Measurements from ENCODE around the gene PTX3.

The PTX3 gene

GRCh38 chr3:157436583-157437291, at the start of gene PTX3:
TSS of gene PTX3 (plus strand) at chr3:157436850. CDS start at chr3:157436934, 84 bp downstream.
- no peak for DNase-seq

- no peak for DNase-seq
Observed at GRCh38 chr3:157387708-157388435, 48.8 kb upstream of the PTX3 start.

GRCh38 chr3:157388976-157389375, 47.7 kb upstream of the PTX3 start:
- DNase-seq: no peak

DNA sequence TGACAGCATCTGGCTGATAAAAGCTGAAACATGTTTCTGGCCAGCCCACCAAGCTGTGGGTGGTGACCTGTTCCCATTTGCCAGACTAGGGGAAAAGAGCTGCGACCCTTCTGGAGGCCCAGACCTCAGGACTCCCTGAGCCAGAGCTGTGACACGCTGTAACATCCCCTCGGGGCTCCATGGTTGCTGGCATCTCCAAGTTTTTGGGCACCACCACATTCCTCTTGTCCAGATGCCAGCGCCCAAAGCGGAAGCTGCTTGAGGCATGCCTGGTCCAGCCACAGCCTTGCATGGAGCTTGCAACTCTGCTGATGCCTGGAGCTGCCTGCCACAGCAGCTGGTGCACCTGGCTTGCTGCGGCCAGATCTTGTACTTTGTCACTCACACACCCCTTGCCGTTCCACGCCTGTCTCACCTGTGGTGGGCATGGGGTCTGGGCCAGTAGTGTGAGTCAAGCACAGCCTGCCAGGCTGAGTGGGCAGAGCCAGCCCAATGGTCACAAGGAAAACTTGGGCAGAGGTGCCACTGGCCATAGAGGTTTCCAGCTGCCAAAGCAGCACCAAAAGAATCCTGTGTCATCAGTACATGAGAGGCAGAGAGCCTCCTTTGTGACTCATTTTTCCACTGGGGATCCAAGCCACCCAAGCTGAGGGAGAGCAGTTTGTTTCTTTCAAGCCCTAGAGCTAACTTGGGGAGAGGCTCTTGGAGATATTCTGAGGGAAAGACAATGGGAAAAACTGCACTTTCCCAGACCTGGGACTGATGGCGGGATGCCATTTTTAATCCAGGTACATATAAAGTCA, 45.7 kb upstream of the PTX3 start:
- DNase-seq: no peak

DNA sequence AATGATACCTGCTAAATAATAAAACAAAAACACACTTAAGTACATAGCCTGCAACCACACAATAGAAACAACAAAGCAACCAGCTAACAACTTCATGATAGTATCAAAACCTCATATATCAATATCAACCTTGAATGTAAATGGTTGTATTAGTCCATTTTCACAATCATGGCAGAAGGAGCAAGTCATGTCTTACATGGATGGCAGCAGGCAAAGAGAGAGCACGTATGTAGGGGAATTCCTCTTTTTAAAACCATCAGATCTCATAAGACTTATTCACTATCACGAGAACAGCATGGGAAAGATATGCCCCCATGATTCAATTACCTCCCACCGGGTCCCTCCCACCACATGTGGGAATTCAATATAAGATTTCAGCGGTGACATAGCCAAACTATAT, 44.5 kb upstream of the PTX3 start:
- DNase-seq: no peak

DNA sequence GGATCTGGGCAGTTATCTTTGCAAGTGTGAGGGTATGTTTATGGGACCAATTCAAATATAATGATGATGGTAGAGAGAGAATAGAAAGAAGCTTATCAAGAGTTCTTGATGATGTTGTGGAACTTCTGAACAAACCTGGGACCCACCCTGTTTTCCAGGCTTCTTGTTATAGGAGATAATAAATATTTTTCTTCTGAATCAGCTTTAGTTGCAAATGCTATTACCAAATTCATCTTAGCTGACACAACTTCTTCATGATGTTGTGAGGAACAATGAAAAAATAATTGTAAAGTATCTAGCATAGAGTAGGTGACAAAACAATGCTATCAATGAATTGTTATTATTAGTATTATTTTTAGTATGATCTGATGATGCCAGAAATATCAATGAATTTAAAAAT, 43.5 kb upstream of the PTX3 start:
- no peak for DNase-seq

- DNase-seq: no peak
Observed at GRCh38 chr3:157394411-157394810, 42.2 kb upstream of the PTX3 start.

- DNase-seq: no peak
Observed at GRCh38 chr3:157398598-157398997, 38.1 kb upstream of the PTX3 start.

DNA sequence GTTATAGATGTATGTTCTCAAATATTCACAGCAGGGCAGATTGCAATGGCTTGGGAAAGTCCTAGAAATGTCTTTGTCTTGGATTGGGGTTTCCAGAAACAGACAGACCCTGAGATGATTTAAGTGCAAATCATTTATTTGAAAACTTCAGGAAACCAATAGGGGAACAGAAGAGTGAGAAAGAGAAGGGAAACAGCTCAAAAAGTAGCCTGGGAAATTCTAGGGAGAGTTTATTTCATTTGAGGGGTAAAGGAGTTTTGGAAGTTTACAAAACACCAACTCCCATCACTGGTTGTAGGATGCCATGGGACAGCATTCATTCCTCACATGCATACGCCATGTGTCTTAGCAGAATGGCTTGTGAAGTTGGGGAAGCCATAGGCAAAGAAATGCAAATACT, 32.3 kb upstream of the PTX3 start:
- no peak for DNase-seq

GRCh38 chr3:157405457-157405856, 31.2 kb upstream of the PTX3 start:
- DNase-seq: no peak

- DNase-seq: no peak
Observed at GRCh38 chr3:157406394-157406793, 30.3 kb upstream of the PTX3 start.

GRCh38 chr3:157407769-157408168, 28.9 kb upstream of the PTX3 start:
- no peak for DNase-seq

- no peak for DNase-seq
Observed at GRCh38 chr3:157408499-157409149, 28.0 kb upstream of the PTX3 start.

- no peak for DNase-seq
Observed at GRCh38 chr3:157409516-157409915, 27.1 kb upstream of the PTX3 start.

DNA sequence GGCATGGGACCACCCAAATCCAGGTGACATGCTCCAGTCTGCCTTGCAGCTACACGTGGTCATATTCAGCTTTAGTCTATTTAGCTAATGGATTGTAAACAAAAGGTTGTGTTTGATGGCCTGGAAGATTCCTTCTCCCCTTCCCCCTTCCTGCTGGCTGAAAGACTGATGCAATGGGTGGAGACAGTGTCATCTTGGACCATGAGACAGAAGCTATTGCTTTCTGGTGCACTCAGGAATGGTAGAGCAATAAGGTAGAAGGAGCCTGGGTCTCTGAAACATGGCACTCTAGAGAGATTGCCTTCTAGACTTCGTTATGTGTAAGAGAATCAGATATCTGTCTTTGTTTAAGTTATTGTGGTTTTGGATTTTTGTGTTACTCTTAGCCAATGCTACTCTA, 25.7 kb upstream of the PTX3 start:
- no peak for DNase-seq

- DNase-seq: no peak
Observed at GRCh38 chr3:157412323-157412855, 24.3 kb upstream of the PTX3 start.

- no peak for DNase-seq
Observed at GRCh38 chr3:157414861-157415260, 21.8 kb upstream of the PTX3 start.

DNA sequence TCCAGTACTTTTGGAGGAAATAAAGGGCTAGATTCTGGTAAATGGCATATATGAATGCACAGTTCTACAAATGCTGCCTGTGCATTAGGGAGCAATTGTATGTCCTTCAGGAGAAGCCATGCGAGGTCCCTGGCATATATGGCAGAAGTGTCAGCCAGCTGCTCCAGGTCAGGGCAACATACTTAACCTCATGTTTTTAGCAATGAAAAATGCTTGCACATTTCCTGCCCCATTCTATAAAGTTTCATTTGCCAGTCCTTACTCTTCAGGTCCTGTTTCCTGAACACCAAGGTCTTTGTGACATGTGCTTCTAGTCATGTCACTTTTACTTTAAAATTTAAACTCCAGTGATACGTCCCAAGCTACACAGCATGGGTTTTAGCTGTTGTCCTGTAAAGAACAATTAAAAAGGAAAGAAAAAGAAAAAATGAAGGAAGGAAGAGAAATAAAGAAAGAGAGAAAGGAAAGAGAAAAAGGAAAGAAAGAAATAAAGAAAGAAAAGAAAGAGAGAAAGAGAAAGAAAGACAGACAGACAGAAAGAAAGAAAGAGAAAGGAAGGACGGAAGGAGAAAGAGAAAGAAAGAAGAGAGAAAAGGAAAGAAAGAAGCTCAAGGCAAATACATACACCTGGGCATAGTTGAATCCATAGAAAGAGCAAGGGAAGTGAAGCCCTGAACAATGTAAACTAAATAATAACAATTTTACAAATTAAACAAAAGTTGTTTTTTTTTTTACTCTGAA, 20.1 kb upstream of the PTX3 start:
- no peak for DNase-seq

GRCh38 chr3:157417247-157417646, 19.4 kb upstream of the PTX3 start:
- no peak for DNase-seq

DNA sequence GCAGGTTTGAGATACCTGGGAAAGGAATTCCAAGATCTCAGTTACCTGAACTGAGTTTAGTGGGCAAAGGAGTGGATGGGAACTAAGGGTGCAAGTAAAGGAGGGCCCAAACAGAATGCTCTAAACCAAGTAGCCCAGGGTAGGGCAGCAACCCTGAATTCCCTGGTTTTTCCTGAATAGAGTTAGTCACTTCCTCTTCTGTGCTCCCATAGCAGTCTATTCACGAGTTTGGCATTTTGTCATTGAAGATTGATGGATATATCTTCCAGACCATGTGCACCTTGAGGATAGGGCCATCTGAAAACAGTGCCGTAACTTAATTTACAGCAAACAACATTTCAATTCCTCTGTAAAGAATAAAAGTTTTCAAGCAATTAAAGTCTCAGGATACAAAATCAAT, 18.5 kb upstream of the PTX3 start:
- DNase-seq: no peak

DNA sequence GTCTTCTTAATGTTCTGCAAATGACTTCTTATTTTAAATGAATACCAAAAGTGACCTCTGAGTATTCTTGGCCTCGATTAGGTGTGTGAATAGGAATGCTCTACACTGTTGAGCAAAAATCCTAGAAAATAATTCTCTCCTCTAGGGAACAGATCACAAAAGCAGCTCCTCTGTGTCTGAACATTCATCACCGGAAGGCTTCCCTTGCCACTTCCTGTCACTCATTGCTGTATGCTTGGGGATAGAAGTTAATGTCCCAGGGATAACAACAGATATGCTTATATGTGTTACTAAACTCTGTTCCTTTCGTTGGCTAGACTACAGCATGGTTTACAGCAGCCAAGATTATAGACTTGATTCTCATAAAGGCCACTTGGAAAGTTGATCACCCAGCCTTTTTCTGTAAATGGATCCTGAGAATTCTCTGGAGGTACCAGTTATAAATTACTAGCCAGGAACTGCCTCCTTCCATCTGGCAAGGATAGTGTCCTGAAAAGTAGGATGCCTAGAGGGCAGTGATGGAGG, 16.0 kb upstream of the PTX3 start:
- no peak for DNase-seq

DNA sequence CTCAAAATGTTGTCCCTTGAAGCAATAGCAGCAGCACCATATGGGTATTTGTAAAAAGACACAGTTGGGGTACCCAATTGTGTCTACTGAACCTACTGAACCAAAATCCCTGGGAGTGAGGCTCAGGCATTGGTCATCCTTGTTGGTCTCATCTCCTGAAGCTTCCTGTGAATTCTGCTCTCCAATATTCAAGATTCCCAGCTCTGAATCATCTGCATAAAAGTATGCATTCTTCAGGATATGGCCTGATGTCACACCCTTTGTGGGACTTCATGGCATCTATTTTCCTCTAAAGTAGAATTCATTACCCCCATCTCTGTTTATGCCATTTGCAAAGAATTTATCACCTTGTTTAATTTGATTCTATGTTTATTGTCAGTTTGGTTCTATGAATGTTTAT, 13.3 kb upstream of the PTX3 start:
- no peak for DNase-seq

Measured in NCI-H1930 (cell line).